AG04450 (cell line): Measurements from ENCODE around the gene PDE6G. TPM values are rescaled to one million over a fixed set of nuclear protein-coding genes. Genes with fewer than 3 reads are reported as not detected.
"Not testable (repeated sequence)": the region's sequence is repeated elsewhere in the genome, so short reads cannot be mapped to it uniquely, and the experiment has no call there.

Experiments
- CTCF ChIA-PET: fragments of 300-600, 350-600 bp; formaldehyde crosslinking; extraction: SDS; loops from one replicate; lab custom pipeline; 2022; ENCODE audit warnings: antibody characterized with exemption, inconsistent platforms; lab: Charles Lee
- POLR2A ChIA-PET: fragments of 350-600 bp; formaldehyde crosslinking; extraction: SDS; loops from one replicate; lab custom pipeline; 2021; ENCODE audit warnings: antibody characterized with exemption, inconsistent platforms; lab: Yijun Ruan, JAX
- DNase-seq: peaks from one replicate; pipeline ENCODE4 v3.0.0-alpha.2; 2011; ENCODE audit warnings: low read depth, low spot score
- H3K27ac ChIP-seq: one replicate; pipeline ENCODE4 v1.5.1; 2012; ENCODE audit warnings: low read depth, low read length, control low read depth
- H3K27me3 ChIP-seq: one replicate; pipeline ENCODE4 v1.6.0; 2012; ENCODE audit warnings: low read length; ENCODE audit not compliant: control insufficient read depth, insufficient read depth
- H3K4me3 ChIP-seq: 2 replicates; pipeline ENCODE4 v1.5.1; 2011; ENCODE audit warnings: mild to moderate bottlenecking, low read depth, low read length, control low read depth
- H3K9me3 ChIP-seq: 2 replicates; pipeline ENCODE4 v1.5.1; 2012; ENCODE audit warnings: low read length; ENCODE audit not compliant: control insufficient read depth, insufficient read depth
- CTCF ChIP-seq: IDR thresholded peaks from 2 replicates; pipeline ENCODE4 v1.5.1; 2011; ENCODE audit warnings: low read depth, low read length, control low read depth, inconsistent platforms
- polyA plus RNA-seq: library from polyadenylated mRNA; depleted of rRNA; stranded (reverse); fragments of >200 nt; gene quantifications from 2 replicates; pipeline ENCODE4 v1.2.3, GENCODE V29; 2011

PDE6G gene
- polyA plus RNA-seq, 1 experiment = 0.51 TPM

DNA sequence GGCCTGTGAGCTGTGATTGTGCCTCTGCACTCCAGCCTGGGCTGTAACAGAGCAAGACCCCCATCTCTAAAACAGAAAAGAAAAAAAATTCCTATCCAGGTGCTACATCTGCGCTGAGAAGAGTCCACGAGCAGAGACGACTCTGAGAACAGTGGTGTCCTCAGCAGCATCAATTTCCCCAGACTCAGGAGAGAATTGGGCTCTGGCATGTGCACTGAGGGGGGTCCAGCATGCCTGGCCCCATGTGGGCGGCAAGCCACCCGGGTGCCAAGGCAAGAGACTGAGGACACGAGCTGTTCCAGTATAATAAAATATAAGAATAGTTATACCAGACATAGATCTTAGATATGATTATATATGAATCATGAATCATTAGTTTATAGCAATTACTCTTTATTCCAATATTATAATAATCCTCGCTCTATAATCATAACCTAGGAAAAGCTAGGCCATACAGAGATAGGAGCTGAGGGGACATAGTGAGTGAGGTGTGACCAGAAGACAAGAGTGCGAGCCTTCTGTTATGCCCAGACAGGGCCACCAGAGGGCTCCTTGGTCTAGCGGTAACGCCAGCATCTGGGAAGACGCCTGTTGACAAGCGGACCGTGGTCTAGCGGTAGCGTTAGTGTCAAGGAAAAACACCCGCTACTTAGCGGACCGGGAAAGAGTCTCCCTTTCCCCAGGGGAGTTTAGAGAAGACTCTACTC lies 19.3 kb upstream of the PDE6G start:
- not testable (repeated sequence) for H3K27me3 ChIP-seq, H3K4me3 ChIP-seq, H3K9me3 ChIP-seq, DNase-seq, H3K27ac ChIP-seq
- peak; percentile 47 for TF ChIP-seq CTCF
- ChIA-PET POLR2A (interaction anchor here (1.1 to 1.2 kb wide), 2 partner anchors 9 to 164 kb away, joined by 3 read pairs; partner anchors contain the start of genes CCDC137 and OXLD1), CTCF (interaction anchor here (0.7 to 1.1 kb wide), 3 partner anchors 9 to 195 kb away, joined by 3 to 4 read pairs (median 4); partner anchors contain the start of genes CCDC137 and OXLD1)

GRCh38 chr17:81673561-81674258 lies 17.4 kb upstream of the PDE6G start:
- no peaks in the 10 kb centered on the region for H3K27me3 ChIP-seq
- no peak for DNase-seq
- no peaks in the 10 kb centered on the region; the same call in 1 of the 2 replicates for H3K9me3 ChIP-seq
- no peak overlapping the region for H3K4me3 ChIP-seq
- CTCF ChIA-PET = no interaction called here
- H3K27ac ChIP-seq = no peak overlapping the region
- POLR2A ChIA-PET = no interaction called here
- no peak for TF ChIP-seq CTCF

- no peak for TF ChIP-seq CTCF
- no peak for DNase-seq
- Histone ChIP-seq H3K9me3 (no peaks in the 10 kb centered on the region; the same call in 1 of the 2 replicates), H3K4me3 (no peak overlapping the region), H3K27me3 (no peaks in the 10 kb centered on the region), H3K27ac (no peak overlapping the region)
- CTCF ChIA-PET = interaction anchor here (0.7 kb wide), 1 partner anchor 66 kb away, joined by 4 read pairs; no protein-coding TSS in a partner anchor
- POLR2A ChIA-PET = no interaction called here
Observed at GRCh38 chr17:81672954-81673353, 16.6 kb upstream of the PDE6G start.

GRCh38 chr17:81672504-81672903 lies 16.2 kb upstream of the PDE6G start:
- CTCF ChIA-PET = interaction anchor here (0.7 kb wide), 1 partner anchor 66 kb away, joined by 4 read pairs; no protein-coding TSS in a partner anchor
- H3K9me3 ChIP-seq = no peaks in the 10 kb centered on the region; the same call in 1 of the 2 replicates
- no peak for DNase-seq

More at GRCh38 chr17:81672504-81672903, 16.2 kb upstream of the PDE6G start:
- Histone ChIP-seq H3K27ac (no peak overlapping the region), H3K27me3 (no peaks in the 10 kb centered on the region), H3K4me3 (no peak overlapping the region)
- TF ChIP-seq CTCF = no peak
- POLR2A ChIA-PET = no interaction called here
